HG02642 (cell line): ENCODE data around the gene ARF6.
"Not testable (repeated sequence)": the region's sequence is repeated elsewhere in the genome, so short reads cannot be mapped to it uniquely, and the experiment has no call there.

Source experiments
- ATAC-seq: cut with Tn5 transposase; IDR thresholded peaks from one replicate; pipeline ENCODE4 v1.9.1; 2021; ENCODE audit warnings: mild to moderate bottlenecking; ENCODE audit not compliant: unreplicated experiment, poor library complexity

Gene ARF6

GRCh38 chr14:49936246-49936645 lies 43.4 kb downstream of the ARF6 start:
- ATAC-seq = not testable (repeated sequence)

GRCh38 chr14:49936882-49937281 lies 44.0 kb downstream of the ARF6 start:
- not testable (repeated sequence) for ATAC-seq

DNA sequence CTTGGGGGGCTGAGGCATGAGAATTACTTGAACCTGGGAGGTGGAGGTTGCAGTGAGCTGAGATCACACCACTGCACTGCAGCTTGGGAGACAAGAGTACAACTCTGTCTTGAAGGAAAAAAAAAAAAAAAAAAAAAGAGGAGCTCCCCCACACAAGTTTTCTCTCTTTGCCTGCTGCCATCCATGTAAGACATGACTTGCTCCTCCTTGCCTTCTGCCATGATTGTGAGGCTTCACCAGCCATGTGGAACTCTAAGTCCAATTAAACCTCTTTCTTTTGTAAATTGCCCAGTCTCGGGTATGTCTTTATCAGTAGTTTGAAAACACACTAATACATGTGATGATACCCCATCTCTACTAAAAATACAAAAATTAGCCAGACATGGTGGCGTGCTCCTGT lies 46.3 kb downstream of the ARF6 start:
- ATAC-seq = not testable (repeated sequence)

- ATAC-seq = no peak
Measured at GRCh38 chr14:49939884-49940510, 47.1 kb downstream of the ARF6 start.

GRCh38 chr14:49940808-49941421 lies 48.0 kb downstream of the ARF6 start:
- no peak for ATAC-seq

DNA sequence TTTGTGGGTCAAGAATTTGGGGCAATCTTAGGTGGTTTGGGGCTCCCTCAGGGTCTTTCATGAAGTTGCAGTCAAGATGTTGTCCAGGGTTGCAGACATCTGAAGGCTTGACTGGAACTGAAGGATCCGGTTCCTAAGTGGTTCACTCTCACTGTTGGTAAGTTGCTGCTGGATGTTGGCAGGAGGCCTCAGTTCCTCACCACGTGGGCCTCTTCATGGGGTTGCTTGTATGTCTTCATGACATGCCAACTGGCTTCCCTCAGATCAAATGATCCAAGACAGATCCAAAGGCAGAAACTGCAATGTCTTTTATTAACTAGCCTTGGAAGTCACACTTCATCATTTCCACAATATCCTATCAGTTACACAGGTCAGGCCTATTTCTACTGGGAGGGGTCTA lies 49.2 kb downstream of the ARF6 start:
- ATAC-seq = no peak

DNA sequence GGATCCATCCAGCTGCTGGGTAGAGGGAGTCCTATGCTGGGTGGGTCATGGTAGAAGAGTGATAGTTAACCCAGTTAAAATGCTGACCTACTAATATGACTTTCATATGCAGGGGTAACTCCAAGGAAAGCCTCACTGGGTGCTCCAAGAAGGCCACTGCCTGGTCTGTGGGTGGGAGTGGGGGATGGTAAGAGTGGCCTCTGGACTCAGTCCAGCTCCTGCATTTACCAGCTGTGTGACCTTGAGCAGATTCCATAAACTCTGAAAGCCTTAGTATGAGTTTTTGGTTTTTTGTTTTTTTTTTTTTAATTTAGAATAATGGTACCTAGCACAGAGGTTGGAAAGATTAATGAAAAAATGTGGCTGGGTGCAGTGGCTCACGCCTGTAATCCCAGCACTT lies 51.6 kb downstream of the ARF6 start:
- ATAC-seq = no peak

- ATAC-seq = no peak
Measured at GRCh38 chr14:49945448-49946319, 52.8 kb downstream of the ARF6 start.
